ENCODE results near the gene ABCC8. TPM values are rescaled to one million over a fixed set of nuclear protein-coding genes. Genes with fewer than 3 reads are reported as not detected.

Gene ABCC8
- total and polyA plus RNA-seq, 4 donors, result 1.2 to 14.9 (median 3.1) TPM

DNA sequence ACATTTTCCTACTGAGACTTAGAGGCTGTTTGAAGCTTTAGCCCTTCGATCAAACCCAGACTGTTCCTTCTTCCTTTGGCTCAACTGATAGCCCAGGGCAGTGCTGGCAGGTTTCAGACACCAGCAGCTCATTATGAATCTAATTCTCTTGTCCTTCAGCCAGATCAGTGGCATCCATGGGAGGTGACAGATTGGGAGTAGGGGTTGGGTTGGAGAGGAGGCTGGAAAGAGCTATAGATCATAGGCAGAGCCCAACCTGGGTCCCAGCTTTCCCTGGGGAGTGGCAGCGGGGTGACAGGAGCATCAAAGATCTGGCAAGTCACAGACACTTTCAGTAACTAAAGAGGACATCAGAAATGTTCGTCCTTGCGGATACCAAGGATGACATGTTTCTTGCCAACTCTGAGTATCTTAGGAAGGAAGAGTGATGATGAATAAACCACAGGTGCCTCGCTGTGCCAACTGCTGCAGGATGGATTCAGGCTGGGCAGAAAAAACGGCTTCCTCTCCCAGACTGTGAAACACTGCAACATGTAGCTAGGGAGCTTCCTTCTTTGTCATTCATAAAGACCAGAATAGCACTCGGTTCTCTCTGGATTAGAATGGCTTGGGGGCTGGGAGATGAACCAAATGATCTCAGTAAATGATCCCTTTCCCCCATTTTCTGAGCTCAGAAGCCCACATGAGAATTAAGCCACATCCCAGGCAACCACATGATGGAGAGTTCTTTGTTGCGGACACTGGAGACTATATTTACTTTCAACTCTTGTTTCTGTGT lies 19.1 kb downstream of the ABCC8 start:
- TF ChIP-seq, protein P1, sequence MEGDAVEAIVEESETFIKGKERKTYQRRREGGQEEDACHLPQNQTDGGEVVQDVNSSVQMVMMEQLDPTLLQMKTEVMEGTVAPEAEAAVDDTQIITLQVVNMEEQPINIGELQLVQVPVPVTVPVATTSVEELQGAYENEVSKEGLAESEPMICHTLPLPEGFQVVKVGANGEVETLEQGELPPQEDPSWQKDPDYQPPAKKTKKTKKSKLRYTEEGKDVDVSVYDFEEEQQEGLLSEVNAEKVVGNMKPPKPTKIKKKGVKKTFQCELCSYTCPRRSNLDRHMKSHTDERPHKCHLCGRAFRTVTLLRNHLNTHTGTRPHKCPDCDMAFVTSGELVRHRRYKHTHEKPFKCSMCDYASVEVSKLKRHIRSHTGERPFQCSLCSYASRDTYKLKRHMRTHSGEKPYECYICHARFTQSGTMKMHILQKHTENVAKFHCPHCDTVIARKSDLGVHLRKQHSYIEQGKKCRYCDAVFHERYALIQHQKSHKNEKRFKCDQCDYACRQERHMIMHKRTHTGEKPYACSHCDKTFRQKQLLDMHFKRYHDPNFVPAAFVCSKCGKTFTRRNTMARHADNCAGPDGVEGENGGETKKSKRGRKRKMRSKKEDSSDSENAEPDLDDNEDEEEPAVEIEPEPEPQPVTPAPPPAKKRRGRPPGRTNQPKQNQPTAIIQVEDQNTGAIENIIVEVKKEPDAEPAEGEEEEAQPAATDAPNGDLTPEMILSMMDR (IDR thresholded peaks at IDR 0.05; ENCODE audit: control extremely low read depth, extremely low read depth), result no peak
- Histone ChIP-seq H3K4me1 (ENCODE audit: control insufficient read depth in 5 of 5, insufficient read depth in 5 of 5, low read length in 5 of 5) (no peaks in the 10 kb centered on the region), H3K4me3 (no peak overlapping the region), H3K27me3 (ENCODE audit: control insufficient read depth in 3 of 3, insufficient read depth in 3 of 3, low read length in 2 of 3) (no peaks in the 10 kb centered on the region), H3K27ac (ENCODE audit: low read depth in 1 of 2, low read length in 1 of 2) (no peak overlapping the region), H3K9me3 (ENCODE audit: control insufficient read depth in 4 of 4, insufficient read depth in 3 of 4, low read length in 3 of 4) (no peaks in the 10 kb centered on the region), H3K36me3 (ENCODE audit: control insufficient read depth in 4 of 4, insufficient read depth in 4 of 4, low read length in 4 of 4) (no peaks in the 10 kb centered on the region), H3K9ac (ENCODE audit: insufficient read depth in 1 of 2, low read length in 2 of 2) (no peak overlapping the region)
- DNase-seq (no peak), ATAC-seq (ENCODE audit: insufficient read depth, low FRiP score) (no peak)
- WGBS, 2 donors, result 35 to 41% methylated on average over 8 of the region's 8 CpGs

DNA sequence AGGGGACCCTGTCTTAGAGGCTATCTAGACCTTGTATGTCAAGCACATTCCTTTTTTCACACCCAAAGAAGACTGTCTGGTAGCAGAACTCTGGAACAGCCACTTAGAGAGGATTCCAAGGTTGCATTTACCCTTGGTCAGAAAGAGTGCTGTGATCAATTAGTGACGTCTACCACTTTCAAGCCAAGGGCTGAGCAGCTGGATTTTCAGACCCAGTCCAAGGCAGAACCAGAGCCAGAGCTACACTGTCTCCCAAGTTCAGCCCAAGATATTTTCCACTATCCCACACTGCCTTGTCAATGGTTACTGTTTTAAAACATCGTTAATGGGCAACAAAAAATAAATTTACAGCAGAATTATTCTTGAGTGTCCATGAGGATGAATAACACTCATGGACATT lies 24.0 kb downstream of the ABCC8 start:
- TF ChIP-seq, protein P1 (IDR thresholded peaks at IDR 0.05; ENCODE audit: control extremely low read depth, extremely low read depth), result no peak
- WGBS, 2 donors, result 89 to 94% methylated on average over 2 of the region's 2 CpGs
- ATAC-seq (ENCODE audit: insufficient read depth, low FRiP score), result no peak

DNA sequence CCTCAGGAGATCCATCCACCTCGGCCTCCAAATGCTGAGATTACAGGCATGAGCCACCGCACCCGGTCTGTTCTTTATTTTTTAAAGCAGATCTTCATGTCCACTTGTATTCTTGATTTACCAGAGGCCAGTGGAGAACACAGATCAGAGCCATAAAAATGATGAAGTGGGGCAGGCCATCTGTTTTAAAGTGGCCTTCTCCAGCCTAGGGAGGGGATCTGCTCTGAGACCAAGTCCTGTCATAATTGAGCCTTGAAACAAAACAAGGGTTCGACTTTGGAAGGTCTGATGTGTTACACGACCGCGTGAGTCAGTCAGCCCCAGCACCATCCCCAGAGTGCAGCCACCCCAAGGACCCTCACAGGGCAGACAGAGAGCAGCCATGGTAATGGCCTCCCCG lies 27.5 kb downstream of the ABCC8 start:
- no peak overlapping the region for H3K27ac ChIP-seq (ENCODE audit: low read depth in 1 of 2, low read length in 1 of 2)
- ATAC-seq (ENCODE audit: insufficient read depth, low FRiP score), result no peak
- no peak overlapping the region for H3K4me3 ChIP-seq
- TF ChIP-seq, protein P1 (IDR thresholded peaks at IDR 0.05; ENCODE audit: control extremely low read depth, extremely low read depth), result no peak
- 88 to 96% methylated on average over 8 of the region's 8 CpGs for WGBS, 2 donors
- no peaks in the 10 kb centered on the region for H3K27me3 ChIP-seq (ENCODE audit: control insufficient read depth in 3 of 3, insufficient read depth in 3 of 3, low read length in 2 of 3)
- no peak overlapping the region for H3K9ac ChIP-seq (ENCODE audit: insufficient read depth in 1 of 2, low read length in 2 of 2)
- H3K4me1 ChIP-seq (ENCODE audit: control insufficient read depth in 5 of 5, insufficient read depth in 5 of 5, low read length in 5 of 5), result no peaks in the 10 kb centered on the region
- no peak for DNase-seq
- H3K9me3 ChIP-seq (ENCODE audit: control insufficient read depth in 4 of 4, insufficient read depth in 3 of 4, low read length in 3 of 4), result no peaks in the 10 kb centered on the region
- H3K36me3 ChIP-seq (ENCODE audit: control insufficient read depth in 4 of 4, insufficient read depth in 4 of 4, low read length in 4 of 4), result no peaks in the 10 kb centered on the region

More for the DNA sequence above, 24.0 kb downstream of the ABCC8 start:
- Histone ChIP-seq H3K4me1 (ENCODE audit: control insufficient read depth in 5 of 5, insufficient read depth in 5 of 5, low read length in 5 of 5) (no peaks in the 10 kb centered on the region), H3K9ac (ENCODE audit: insufficient read depth in 1 of 2, low read length in 2 of 2) (no peak overlapping the region), H3K27ac (ENCODE audit: low read depth in 1 of 2, low read length in 1 of 2) (no peak overlapping the region), H3K9me3 (ENCODE audit: control insufficient read depth in 4 of 4, insufficient read depth in 3 of 4, low read length in 3 of 4) (no peaks in the 10 kb centered on the region), H3K27me3 (ENCODE audit: control insufficient read depth in 3 of 3, insufficient read depth in 3 of 3, low read length in 2 of 3) (no peaks in the 10 kb centered on the region), H3K4me3 (no peak overlapping the region), H3K36me3 (ENCODE audit: control insufficient read depth in 4 of 4, insufficient read depth in 4 of 4, low read length in 4 of 4) (no peaks in the 10 kb centered on the region)
- DNase-seq, result no peak

Measured in lung (tissue), 12 donors.